ENCODE measurements around the gene FASTKD3. TPM values are rescaled to one million over a fixed set of nuclear protein-coding genes. Genes with fewer than 3 reads are reported as not detected.

Gene FASTKD3
- total and polyA plus RNA-seq, 2 donors (not counting 1 experiment from before 2014, with no cell fraction given) = 6.6 to 10.0 TPM

DNA sequence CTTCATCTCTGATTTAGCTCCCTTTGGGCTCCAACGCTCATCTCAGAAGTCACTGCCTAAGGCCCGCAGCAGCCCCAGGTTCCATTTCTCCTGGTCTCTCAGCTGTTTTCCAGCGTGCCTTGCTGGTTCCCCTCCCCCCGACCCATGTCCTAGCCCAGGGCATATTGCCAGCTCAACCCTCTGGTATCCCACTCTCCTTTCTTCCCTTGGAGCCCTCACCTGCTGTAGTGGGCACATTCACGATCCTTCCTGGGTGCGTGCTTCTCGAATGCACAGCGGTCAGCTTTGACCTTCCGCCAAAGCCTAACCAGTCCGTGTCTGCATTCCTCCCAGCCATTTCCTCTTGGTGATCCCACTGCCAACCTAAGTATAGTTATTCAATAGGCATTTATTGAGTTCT lies 54.0 kb downstream of the FASTKD3 start:
- intact Hi-C loops (cut with micrococcal nuclease) = no loop called here
- no peak overlapping the region for H3K9ac ChIP-seq (ENCODE audit: low read length)
- H3K9me3 ChIP-seq (ENCODE audit: control extremely low read depth in 1 of 3, control insufficient read depth in 2 of 3, insufficient read depth in 1 of 3, low read length in 2 of 3) = no peaks in the 10 kb centered on the region
- WGBS (ENCODE audit: insufficient coverage) = 92% methylated on average over 8 of the region's 10 CpGs
- H3K36me3 ChIP-seq (replicated peaks in 1 of 2; ENCODE audit: control extremely low read depth in 1 of 2, control insufficient read depth in 1 of 2, extremely low read depth in 1 of 2, insufficient read depth in 2 of 2, low read length in 1 of 2) = no peaks in the 10 kb centered on the region
- DNase-seq (no peak), ATAC-seq (ENCODE audit: low read depth) (no peak)
- no peaks in the 10 kb centered on the region for H3K9me3 Mint-ChIP-seq (ENCODE audit: insufficient read depth)
- H3K4me2 ChIP-seq (replicated peaks; ENCODE audit: low read depth, low read length, poor library complexity, severe bottlenecking) = no peak overlapping the region
- peaks cover 0 to 5% of the 10 kb centered on the region in 2 donors for H3K4me1 ChIP-seq (ENCODE audit: control insufficient read depth in 2 of 2, insufficient read depth in 2 of 2, low read length in 2 of 2)
- H3K27me3 Mint-ChIP-seq = peaks cover 50% of the 10 kb centered on the region
- H3K79me2 ChIP-seq (ENCODE audit: control insufficient read depth, insufficient read depth, low read length) = no peaks in the 10 kb centered on the region
- H3K27ac Mint-ChIP-seq = no peak overlapping the region
- no peak overlapping the region for H2AFZ ChIP-seq (ENCODE audit: insufficient read depth, low read depth, low read length, poor library complexity, severe bottlenecking)
- no peaks in the 10 kb centered on the region for H3K4me1 Mint-ChIP-seq
- H3K27me3 ChIP-seq (replicated peaks in 1 of 4; ENCODE audit: control extremely low read depth in 1 of 4, control insufficient read depth in 3 of 4, insufficient read depth in 4 of 4, low read length in 3 of 4) = peaks cover 0 to 19% (median 4%) of the 10 kb centered on the region in 4 experiments
- H4K20me1 ChIP-seq (ENCODE audit: control insufficient read depth, insufficient read depth, low read length, poor library complexity, severe bottlenecking) = no peaks in the 10 kb centered on the region
- no peak for TF ChIP-seq EZH2 (IDR thresholded peaks at IDR 0.05; ENCODE audit: borderline replicate concordance, insufficient read depth, low read depth, low read length, poor library complexity, severe bottlenecking)
- TF ChIP-seq CTCF (IDR thresholded peaks at IDR 0.05) = no peak
- H3K4me3 ChIP-seq (ENCODE audit: control extremely low read depth in 1 of 5, extremely low read depth in 1 of 5, insufficient read depth in 1 of 5, low read depth in 2 of 5, low read length in 4 of 5) = no peak overlapping the region
- no peak overlapping the region for H3K4me3 Mint-ChIP-seq
- no peak overlapping the region for H3K27ac ChIP-seq (ENCODE audit: low read length in 2 of 2)
- POLR2A ChIA-PET = no interaction called here
- CTCF ChIA-PET = no interaction called here

- no peaks in the 10 kb centered on the region for H3K4me1 Mint-ChIP-seq
- POLR2A ChIA-PET = no interaction called here
- H3K27me3 Mint-ChIP-seq = peaks cover 47% of the 10 kb centered on the region
Observed at GRCh38 chr5:7813576-7813975, 55.3 kb downstream of the FASTKD3 start.

More at GRCh38 chr5:7813576-7813975, 55.3 kb downstream of the FASTKD3 start:
- no peaks in the 10 kb centered on the region for H4K20me1 ChIP-seq (ENCODE audit: control insufficient read depth, insufficient read depth, low read length, poor library complexity, severe bottlenecking)
- no peak for TF ChIP-seq CTCF (IDR thresholded peaks at IDR 0.05)
- TF ChIP-seq EZH2 (IDR thresholded peaks at IDR 0.05; ENCODE audit: borderline replicate concordance, insufficient read depth, low read depth, low read length, poor library complexity, severe bottlenecking) = no peak
- intact Hi-C loops (cut with micrococcal nuclease) = no loop called here
- no peak overlapping the region for H3K9ac ChIP-seq (ENCODE audit: low read length)
- Mint-ChIP-seq H3K9me3 (ENCODE audit: insufficient read depth) (no peaks in the 10 kb centered on the region), H3K27ac (no peak overlapping the region), H3K4me3 (no peak overlapping the region)
- WGBS (ENCODE audit: insufficient coverage) = no CpG with 5 or more reads among the region's 3 CpGs
- no peak overlapping the region for H2AFZ ChIP-seq (ENCODE audit: insufficient read depth, low read depth, low read length, poor library complexity, severe bottlenecking)
- no peak for ATAC-seq (ENCODE audit: low read depth)
- CTCF ChIA-PET = interaction anchor here (1.2 kb wide), 1 partner anchor 20 kb away, joined by 3 read pairs; no protein-coding TSS in a partner anchor
- no peak overlapping the region for H3K4me3 ChIP-seq (ENCODE audit: control extremely low read depth in 1 of 5, extremely low read depth in 1 of 5, insufficient read depth in 1 of 5, low read depth in 2 of 5, low read length in 4 of 5)
- no peaks in the 10 kb centered on the region for H3K36me3 ChIP-seq (replicated peaks in 1 of 2; ENCODE audit: control extremely low read depth in 1 of 2, control insufficient read depth in 1 of 2, extremely low read depth in 1 of 2, insufficient read depth in 2 of 2, low read length in 1 of 2)
- no peak overlapping the region for H3K4me2 ChIP-seq (replicated peaks; ENCODE audit: low read depth, low read length, poor library complexity, severe bottlenecking)
- H3K27me3 ChIP-seq (replicated peaks in 1 of 4; ENCODE audit: control extremely low read depth in 1 of 4, control insufficient read depth in 3 of 4, insufficient read depth in 4 of 4, low read length in 3 of 4) = peaks cover 0 to 19% (median 4%) of the 10 kb centered on the region in 4 experiments
- no peak overlapping the region for H3K27ac ChIP-seq (ENCODE audit: low read length in 2 of 2)
- H3K9me3 ChIP-seq (ENCODE audit: control extremely low read depth in 1 of 3, control insufficient read depth in 2 of 3, insufficient read depth in 1 of 3, low read length in 2 of 3) = no peaks in the 10 kb centered on the region
- DNase-seq = no peak
- H3K79me2 ChIP-seq (ENCODE audit: control insufficient read depth, insufficient read depth, low read length) = no peaks in the 10 kb centered on the region
- peaks cover 0 to 5% of the 10 kb centered on the region in 2 donors for H3K4me1 ChIP-seq (ENCODE audit: control insufficient read depth in 2 of 2, insufficient read depth in 2 of 2, low read length in 2 of 2)
